ENCODE results near the gene B3GAT1.

DNA sequence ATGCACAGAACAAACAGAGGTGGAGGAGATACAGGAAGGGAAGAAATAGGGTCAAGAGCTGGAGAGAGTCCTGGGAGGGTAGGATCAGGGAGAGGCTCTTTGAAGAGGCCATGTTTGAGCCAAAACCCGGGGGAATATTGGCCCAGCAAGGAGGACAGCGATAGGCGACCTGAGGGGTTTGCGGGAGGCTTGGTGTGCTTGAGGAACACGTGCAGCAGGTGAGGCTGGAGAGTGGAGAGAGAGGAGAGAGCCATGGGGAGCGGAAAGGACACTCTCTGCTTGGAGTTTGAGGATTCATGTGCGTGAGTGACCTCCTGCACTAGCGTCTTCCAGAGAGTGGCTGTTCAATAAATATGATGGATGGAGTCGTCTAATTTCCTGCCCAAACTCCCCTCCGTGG, 4.7 kb upstream of the B3GAT1 start:
- TF ChIP-seq, protein P1, sequence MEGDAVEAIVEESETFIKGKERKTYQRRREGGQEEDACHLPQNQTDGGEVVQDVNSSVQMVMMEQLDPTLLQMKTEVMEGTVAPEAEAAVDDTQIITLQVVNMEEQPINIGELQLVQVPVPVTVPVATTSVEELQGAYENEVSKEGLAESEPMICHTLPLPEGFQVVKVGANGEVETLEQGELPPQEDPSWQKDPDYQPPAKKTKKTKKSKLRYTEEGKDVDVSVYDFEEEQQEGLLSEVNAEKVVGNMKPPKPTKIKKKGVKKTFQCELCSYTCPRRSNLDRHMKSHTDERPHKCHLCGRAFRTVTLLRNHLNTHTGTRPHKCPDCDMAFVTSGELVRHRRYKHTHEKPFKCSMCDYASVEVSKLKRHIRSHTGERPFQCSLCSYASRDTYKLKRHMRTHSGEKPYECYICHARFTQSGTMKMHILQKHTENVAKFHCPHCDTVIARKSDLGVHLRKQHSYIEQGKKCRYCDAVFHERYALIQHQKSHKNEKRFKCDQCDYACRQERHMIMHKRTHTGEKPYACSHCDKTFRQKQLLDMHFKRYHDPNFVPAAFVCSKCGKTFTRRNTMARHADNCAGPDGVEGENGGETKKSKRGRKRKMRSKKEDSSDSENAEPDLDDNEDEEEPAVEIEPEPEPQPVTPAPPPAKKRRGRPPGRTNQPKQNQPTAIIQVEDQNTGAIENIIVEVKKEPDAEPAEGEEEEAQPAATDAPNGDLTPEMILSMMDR (IDR thresholded peaks at IDR 0.05; ENCODE audit: insufficient read depth, low read length): no peak
- TF ChIP-seq POLR2AphosphoS5 (IDR thresholded peaks at IDR 0.05; ENCODE audit: low read depth): no peak

All from HL-60 (cell line).